Thyroid gland (tissue), 4 donors: ENCODE data around the gene CHN2.

Experiments
- POLR2A ChIP-seq, 2 donors: fragments of 450-650 bp; IDR thresholded peaks; one replicate each; pipeline ENCODE4 v1.6.1; 2017; ENCODE audit warnings: antibody characterized with exemption in 2 of 2, mild to moderate bottlenecking in 2 of 2, moderate library complexity in 1 of 2
- TF ChIP-seq, protein P1 (sequence below), 6 experiments: fragments of 200-600 bp in 3 of 6; fragments of 450-650 bp in 3 of 6; sonication (generic) in 3 of 6; IDR thresholded peaks; one replicate each; pipeline ENCODE4 v1.5.1; 2016 to 2019; ENCODE audit warnings: antibody characterized with exemption in 6 of 6, mild to moderate bottlenecking in 2 of 6, inconsistent platforms in 1 of 6, moderate library complexity in 1 of 6

GRCh38 chr7:29236071-29236580, 41.6 kb downstream of the CHN2 start:
- TF ChIP-seq, protein P1, sequence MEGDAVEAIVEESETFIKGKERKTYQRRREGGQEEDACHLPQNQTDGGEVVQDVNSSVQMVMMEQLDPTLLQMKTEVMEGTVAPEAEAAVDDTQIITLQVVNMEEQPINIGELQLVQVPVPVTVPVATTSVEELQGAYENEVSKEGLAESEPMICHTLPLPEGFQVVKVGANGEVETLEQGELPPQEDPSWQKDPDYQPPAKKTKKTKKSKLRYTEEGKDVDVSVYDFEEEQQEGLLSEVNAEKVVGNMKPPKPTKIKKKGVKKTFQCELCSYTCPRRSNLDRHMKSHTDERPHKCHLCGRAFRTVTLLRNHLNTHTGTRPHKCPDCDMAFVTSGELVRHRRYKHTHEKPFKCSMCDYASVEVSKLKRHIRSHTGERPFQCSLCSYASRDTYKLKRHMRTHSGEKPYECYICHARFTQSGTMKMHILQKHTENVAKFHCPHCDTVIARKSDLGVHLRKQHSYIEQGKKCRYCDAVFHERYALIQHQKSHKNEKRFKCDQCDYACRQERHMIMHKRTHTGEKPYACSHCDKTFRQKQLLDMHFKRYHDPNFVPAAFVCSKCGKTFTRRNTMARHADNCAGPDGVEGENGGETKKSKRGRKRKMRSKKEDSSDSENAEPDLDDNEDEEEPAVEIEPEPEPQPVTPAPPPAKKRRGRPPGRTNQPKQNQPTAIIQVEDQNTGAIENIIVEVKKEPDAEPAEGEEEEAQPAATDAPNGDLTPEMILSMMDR (IDR thresholded peaks at IDR 0.05) = no peak
- TF ChIP-seq POLR2A (IDR thresholded peaks at IDR 0.05) = no peak
